DMS153 treated with DMSO at 0.1 percent for 48 hours (cell line): ENCODE results near the gene PPP1R9B.

ENCODE experiments used
- DNase-seq: peaks from one replicate; lab custom pipeline; 2025; ENCODE audit not compliant: unreplicated experiment; lab: John Stamatoyannopoulos, UW

The PPP1R9B gene

GRCh38 chr17:50128441-50129352, 21.8 kb downstream of the PPP1R9B start:
- no peak for DNase-seq

- no peak for DNase-seq
Measured at GRCh38 chr17:50127697-50128361, 22.6 kb downstream of the PPP1R9B start.

GRCh38 chr17:50125420-50125997, 25.0 kb downstream of the PPP1R9B start:
- DNase-seq = no peak

DNA sequence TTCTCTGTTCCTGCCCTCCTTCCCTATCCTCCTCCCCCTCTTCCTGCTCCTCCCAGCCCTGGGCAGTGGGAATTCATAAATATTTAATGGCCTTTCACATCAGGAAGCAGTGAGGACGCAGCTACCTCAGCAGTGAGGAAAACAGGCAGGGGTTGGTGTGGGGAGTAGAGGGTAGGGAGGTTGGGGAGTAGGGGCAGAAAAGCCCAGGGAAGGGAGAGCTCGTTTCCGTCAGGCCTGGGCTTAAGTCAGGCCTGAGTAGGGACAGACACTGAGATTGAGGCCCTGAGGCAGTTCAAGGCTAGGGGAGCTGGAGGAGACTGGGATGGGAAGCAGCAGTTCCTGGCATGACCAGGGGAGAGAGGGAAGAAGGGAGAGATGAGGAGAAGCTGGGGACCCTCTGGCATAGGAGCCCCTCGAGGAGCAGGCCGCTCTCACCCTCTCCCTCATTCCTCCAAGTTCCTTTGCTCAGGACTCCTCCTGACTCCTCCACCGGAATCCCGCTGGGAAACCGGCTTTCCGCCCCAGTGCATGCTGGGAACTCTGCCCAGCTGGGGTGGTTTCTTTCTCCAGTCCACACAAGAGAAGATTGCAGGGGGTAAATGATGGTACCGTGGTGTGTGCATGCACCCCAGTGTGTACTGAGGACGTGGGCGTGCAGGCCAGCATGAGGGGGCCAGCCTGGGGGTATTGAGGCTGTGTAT, 26.7 kb downstream of the PPP1R9B start:
- DNase-seq = peak; percentile 83

DNA sequence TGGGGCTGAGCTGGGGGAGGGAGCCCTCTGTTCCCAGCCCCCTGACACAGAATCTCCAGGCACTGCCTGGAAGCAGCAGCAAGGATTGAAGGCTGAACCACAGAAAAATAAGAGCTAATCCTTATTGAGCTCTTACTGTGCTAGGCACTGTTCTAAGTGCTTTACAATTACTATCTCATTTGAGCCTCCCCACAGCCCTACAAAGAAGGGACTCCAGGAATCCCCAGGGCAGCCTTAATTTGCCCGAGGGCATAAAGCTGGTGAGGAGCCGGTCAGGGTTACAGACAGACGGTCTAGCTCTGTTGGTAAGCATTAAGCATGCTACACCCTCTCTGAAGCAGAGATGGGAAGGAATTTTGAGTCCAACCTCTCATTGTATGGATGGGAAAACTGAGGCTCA, 27.5 kb downstream of the PPP1R9B start:
- no peak for DNase-seq

DNA sequence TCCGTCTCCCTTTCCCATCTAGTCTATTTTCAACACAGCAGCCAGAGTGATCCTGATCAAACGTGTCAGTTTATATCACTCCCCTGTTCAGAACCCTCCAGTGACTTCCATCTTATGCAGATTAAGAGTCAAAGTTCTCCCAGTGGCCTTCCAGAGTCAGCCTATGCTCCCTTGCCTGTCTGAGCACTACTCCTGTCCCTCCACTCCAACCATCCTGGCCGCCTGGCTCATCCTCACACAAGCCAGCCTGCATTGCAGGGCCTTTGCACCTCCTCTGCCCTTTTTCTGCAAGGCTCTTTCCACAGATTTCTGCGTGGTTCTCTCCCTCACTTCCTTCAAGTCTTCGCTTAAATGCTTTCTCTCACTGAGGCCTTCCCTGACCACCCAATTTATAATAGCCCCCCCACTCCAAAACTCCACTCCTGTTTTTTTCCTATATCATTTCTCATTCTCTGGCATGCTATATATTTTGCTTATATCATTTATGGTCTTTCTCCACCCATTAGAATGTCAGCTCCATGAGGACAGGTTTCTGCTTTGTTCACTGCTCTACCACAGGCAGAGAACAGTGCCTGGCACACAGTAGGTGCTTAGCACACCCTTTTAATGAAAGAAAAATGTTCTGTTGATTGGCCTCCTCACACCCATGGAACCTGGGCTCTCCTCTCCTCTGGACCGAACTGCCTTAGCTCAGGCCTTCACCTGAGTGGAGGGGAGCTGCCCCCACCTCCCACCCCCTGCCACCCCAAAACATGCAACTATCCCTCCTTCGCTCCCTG, 29.8 kb downstream of the PPP1R9B start:
- DNase-seq = no peak

DNA sequence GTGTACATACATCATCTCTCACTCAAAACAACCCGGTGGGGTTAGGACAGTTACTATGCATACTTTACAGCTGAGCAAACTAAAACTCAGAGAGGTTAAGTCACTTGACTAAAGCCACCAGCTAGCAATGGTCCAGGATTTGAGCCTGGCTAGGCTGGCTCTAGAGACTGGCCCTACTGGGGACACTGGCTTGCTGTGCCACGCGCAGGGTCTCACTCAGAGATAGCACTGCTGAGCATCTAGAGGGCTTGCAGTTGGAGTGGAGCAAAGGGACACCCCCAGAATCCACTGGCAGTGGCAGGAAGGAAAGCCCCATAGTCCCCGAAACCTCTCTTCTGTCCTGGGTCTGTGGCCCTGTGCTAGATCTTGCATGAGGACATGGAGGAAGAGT, 31.7 kb downstream of the PPP1R9B start:
- DNase-seq = no peak

- no peak for DNase-seq
Measured at GRCh38 chr17:50118076-50118827, 32.2 kb downstream of the PPP1R9B start.

- DNase-seq = peak; percentile 62
Measured at GRCh38 chr17:50117202-50118051, 33.0 kb downstream of the PPP1R9B start.

DNA sequence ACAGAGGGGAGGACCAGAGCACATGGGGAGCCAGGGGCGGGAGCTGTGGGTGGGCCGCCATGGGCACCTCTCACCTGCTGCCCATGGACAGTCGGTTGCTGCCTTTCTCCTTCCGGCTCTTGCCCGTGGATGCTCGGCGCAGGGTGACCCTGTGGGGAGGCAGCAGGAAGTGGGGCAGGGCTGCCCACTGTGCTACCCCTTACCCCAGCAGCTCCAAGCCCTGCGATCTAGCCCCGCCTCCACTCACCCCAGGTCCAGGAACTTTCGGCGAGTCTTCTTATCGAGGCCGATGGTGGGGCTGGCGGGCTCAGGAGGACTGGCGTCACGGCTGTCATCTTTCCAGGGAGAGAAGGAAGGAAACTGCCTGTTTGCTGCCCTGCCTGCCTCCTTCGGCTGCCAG, 34.7 kb downstream of the PPP1R9B start:
- no peak for DNase-seq

GRCh38 chr17:50114849-50115357, 35.6 kb downstream of the PPP1R9B start:
- DNase-seq = peak; percentile 27

DNA sequence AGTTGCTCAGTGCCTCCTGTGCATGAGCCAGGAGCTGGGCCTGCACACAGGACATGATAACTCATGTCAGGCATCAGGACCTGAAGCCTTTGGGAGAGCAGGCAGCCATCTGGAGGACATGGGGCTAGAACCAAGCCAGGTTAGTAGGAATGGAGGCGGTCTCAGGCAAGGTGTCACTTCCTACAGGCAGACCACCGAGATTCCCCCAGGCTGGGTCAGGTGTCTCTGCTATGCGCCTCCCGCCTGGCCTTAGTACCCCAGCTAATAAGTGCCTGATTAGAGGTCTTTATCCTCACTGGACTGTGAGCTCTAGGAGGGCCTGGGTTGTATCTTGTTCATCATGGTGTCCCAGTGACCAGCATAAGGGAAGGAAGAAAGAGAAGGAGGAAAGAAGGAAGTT, 36.1 kb downstream of the PPP1R9B start:
- no peak for DNase-seq

DNA sequence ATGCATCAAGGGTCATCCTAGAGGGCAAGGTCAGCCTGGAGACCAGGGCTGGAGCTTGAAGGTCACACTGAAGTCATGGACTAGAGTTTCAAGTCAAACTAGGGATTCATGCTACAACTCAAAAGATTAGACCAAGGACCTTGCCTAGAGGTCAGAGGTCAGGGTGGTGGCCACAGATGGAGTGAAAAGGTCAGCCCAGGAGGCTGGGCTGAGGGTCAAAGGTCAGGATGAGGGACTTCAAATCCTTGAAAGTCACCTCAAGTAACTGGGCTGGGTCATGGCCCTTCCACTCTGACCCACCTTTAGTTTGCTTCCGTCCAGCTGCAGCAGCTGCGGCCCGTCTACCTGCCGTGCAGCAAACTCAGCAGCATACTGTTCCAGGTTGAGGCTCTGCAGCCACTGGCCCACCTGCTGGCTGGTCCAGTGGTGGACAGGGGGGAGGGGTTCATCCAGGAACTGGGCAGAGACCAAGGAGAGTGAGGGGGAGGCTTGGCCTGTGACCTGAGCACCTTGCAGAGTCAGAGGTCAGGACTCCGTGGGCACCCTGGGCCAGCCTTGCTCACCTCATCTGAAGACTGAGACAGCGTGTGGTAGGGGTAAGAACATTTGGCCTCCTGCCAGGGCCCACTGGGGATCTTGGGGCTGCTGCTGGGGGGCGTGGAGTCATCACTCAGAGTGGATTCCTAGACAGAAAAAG, 36.7 kb downstream of the PPP1R9B start:
- DNase-seq = no peak

DNA sequence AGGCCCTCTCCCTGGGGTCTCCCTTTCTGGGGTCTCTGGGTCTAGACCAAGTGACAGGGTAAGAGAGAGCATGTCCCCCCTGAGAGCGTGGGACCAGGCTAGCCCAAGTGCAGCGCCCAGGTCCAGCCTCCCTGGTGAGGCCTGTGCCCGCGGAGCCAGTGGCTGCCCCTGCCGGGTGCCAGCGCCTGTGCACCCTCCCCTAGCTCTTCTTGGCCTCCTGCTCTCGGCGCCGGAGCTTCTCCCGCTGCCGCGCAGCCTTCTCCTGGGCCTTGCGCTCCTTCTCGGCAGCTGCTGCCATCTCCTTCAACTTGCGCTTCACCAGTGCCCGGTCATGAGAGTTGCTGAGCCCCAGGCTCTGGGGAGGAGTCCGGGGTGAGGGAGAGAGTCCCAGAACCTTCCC, 37.8 kb downstream of the PPP1R9B start:
- no peak for DNase-seq

DNA sequence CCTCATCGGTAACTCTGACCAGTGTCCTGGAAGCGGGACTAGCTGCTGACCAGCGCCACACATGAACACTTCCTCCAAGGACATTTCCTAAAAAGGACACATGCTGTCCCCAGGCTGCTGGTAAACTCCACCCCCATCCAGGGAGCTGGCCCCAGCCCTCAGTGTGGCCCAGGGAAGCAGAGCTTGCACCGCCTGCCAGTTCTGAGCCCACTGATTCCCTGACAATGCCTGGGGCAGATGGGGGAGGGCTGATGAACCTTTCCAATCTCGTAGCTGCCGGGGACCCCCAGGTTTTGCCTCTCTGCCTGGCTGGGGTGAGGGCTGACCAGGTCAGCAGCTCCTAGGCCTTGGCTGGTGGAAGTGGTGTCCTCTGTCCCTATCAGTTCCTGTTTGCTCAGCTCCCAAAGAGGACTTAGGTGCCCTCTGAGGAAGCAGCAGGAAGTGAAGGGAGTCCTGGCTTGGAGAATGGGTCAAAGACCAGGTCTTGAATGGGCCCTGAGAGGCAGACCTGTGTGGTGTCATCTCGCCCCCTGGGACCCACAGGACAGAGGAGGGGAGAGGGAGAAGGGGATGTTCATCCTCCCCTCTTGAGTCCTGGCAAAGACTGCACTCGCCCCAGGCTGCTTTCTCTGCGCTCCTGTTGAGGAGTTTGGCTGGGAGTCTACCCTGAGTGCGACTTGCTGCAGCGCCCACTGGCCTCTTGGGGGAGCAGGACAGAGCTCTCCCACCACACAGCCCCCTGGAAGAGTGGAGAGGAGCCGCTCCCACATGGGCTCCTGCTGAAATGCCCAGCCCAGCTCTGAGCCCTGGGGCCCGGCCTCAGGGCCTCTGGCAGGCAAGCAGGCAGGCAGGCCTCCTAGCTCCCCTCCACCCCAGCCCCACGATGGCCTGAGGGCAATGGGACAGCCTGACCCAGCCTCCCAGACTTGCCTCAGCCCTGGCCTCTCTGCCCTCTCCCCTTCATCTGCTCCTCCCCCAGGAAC, 38.5 kb downstream of the PPP1R9B start:
- DNase-seq = no peak

- DNase-seq = no peak
Measured at GRCh38 chr17:50110591-50111349, 39.7 kb downstream of the PPP1R9B start.
